ENCODE measurements around the gene KRT32.

DNA sequence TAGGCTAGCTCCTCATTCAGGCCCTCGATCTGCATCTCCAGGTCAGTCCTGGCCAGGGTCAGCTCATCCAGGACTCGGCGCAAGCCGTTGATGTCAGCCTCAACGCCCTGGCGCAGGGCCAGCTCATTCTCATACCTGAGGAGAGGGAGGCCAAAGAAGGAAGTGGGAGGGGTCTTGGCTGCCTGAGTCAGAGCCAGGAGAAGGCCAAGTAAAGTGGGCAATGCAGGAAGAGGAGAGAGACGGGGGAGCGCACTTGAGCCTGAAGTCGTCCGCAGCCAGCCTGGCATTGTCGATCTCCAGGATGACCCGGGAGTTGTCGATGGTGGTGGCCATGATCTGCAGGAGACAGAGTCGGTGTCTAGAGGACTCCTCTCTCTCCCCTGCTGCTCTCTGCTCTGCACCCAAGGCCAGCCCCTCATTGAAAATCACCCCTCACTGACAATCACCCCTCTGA lies 49.7 kb upstream of the KRT32 start:
- TF ChIP-seq, protein P1, sequence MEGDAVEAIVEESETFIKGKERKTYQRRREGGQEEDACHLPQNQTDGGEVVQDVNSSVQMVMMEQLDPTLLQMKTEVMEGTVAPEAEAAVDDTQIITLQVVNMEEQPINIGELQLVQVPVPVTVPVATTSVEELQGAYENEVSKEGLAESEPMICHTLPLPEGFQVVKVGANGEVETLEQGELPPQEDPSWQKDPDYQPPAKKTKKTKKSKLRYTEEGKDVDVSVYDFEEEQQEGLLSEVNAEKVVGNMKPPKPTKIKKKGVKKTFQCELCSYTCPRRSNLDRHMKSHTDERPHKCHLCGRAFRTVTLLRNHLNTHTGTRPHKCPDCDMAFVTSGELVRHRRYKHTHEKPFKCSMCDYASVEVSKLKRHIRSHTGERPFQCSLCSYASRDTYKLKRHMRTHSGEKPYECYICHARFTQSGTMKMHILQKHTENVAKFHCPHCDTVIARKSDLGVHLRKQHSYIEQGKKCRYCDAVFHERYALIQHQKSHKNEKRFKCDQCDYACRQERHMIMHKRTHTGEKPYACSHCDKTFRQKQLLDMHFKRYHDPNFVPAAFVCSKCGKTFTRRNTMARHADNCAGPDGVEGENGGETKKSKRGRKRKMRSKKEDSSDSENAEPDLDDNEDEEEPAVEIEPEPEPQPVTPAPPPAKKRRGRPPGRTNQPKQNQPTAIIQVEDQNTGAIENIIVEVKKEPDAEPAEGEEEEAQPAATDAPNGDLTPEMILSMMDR (IDR thresholded peaks at IDR 0.05 in 4 of 5, conservative IDR thresholded peaks at IDR 0.05 in 1 of 5): no peak
- TF ChIP-seq POLR2A (IDR thresholded peaks at IDR 0.05): no peak
